ENCODE results near the gene MLANA.
"Not testable (repeated sequence)": the region's sequence is repeated elsewhere in the genome, so short reads cannot be mapped to it uniquely, and the experiment has no call there.

The MLANA gene

DNA sequence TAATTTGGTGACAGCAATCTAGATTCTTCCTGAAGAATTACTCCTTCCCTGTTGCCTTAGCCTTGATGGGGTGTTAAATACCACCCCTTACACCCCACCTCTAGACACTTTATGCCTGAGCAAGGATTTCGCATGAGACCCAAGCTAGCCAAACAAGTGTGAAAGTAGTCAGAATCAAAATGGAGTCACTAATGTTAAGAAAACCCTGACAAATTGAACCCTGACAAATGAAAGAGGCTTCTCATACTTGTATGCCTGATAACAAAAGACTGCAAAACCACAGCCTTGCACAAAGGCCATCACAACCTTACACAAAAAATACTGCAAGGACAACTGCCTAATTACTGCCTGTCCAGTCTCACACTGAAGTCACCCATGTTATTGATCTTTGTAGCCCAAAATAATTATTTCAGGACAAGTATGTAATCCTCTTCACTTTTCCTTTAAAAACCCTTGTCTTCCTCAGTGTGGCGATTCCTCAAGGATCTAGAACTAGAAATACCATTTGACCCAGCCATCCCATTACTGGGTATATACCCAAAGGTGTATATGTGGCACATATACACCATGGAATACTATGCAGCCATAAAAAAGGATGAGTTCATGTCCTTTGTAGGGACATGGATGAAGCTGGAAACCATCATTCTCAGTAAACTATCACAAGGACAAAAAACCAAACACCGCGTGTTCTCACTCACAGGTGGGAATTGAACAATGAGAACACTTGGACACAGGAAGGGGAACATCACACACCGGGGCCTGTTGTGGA is 8.3 kb upstream of the MLANA start:
- not testable (repeated sequence) for H3K27ac Mint-ChIP-seq, ATAC-seq, H3K36me3 Mint-ChIP-seq, H3K4me1 Mint-ChIP-seq, H3K27me3 Mint-ChIP-seq, H3K4me3 Mint-ChIP-seq, H3K9me3 Mint-ChIP-seq

DNA sequence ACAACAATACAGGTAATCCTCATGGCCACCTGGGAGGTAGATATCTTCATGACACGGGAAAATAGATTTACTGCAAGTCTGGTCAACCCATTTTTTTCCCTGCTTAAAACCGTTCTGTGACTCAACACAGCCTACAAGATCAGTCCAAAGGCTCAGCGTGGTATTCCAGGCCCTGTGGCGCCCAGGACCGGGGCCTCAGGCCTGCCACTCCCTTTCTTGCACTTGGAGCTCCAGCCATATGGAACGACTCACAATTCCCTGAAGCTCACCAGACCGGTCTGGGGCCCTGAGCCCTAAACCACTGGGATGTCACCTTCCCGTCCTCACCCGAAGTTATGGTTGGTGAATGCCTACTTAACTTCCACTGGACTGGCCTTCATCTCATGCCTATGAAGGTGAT is 6.5 kb upstream of the MLANA start:
- no peaks in the 10 kb centered on the region for H3K4me1 Mint-ChIP-seq
- no peak overlapping the region for H3K4me3 Mint-ChIP-seq
- no peak for ATAC-seq
- no peaks in the 10 kb centered on the region for H3K9me3 Mint-ChIP-seq
- peaks cover 7% of the 10 kb centered on the region for H3K36me3 Mint-ChIP-seq
- H3K27me3 Mint-ChIP-seq: no peaks in the 10 kb centered on the region
- H3K27ac Mint-ChIP-seq: no peak overlapping the region

DNA sequence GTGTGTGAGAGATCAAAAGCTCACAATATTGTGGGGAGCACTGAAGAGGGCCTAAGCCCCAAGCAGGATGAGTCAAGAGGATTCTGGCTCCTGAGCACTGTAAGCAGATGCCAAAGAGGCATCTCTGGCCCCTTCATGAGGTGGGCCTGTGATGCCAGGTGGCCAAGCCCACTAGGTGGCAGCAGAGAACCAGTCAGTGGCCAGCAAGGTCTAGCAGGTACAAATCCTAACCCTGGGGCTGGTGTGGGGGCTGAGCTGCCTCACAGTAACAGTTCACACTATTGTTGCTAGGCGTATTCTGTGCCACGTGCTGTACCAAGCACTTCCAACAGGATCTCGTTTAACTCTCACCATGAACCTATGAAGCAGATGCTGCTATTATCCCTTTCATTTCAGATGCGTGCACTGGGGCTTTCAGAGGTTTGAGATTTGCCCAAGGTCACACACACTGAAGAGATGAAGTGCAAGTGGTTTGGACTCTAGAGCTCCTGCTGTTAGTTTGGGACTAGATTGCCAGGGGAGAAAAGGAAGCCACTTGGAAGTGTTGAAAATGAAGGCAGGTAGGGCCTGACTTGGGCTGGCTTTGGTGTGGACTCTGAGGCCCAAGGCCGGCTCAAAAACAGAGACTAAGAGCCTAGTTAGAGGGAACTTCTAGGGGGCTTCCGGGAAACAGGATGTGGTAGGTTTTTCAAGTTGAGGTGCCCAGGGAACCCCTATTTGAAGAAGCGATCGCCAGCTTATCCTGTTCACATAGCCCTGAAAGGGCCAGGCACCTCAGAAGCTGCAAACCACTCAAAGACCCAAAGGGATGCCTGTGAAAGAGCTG is 4.4 kb upstream of the MLANA start:
- Mint-ChIP-seq H3K4me3 (no peak overlapping the region), H3K9me3 (no peaks in the 10 kb centered on the region), H3K4me1 (no peaks in the 10 kb centered on the region), H3K27ac (no peak overlapping the region), H3K27me3 (no peaks in the 10 kb centered on the region), H3K36me3 (peaks cover 4% of the 10 kb centered on the region)
- peak; percentile 90 for ATAC-seq

DNA sequence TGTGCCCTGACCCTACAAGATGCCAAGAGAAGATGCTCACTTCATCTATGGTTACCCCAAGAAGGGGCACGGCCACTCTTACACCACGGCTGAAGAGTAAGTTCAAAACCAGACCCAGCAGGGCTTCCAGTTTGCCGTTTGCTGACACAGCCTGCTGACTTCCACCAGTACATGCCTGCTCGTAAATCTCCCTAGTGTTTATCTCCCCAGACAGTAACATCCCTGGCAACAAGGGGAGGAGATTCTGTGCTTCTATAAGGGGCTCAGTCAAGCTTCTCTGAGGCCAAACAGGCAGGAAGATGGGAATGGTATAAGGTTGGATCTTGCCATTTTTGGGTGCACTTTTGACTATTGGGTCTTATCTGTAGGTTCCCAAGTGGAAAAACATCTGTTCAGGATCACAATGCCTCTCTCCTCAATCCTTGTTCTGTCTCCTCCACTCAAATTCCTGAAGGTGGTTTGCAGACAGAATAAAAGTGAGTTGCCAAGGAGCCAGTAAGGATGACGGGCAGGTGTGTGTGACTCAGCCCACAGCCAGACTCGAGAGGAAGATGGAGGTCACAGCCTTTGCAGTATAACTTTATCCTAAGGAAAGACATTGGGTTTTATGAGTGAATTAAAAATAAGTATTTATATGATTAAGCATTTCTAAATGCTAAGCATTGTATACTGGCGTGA is 1.9 kb downstream of the MLANA start:
- Mint-ChIP-seq H3K4me1 (no peaks in the 10 kb centered on the region), H3K9me3 (no peaks in the 10 kb centered on the region), H3K4me3 (no peak overlapping the region), H3K27ac (no peak overlapping the region), H3K36me3 (peaks cover 9% of the 10 kb centered on the region), H3K27me3 (no peaks in the 10 kb centered on the region)
- no peak for ATAC-seq

DNA sequence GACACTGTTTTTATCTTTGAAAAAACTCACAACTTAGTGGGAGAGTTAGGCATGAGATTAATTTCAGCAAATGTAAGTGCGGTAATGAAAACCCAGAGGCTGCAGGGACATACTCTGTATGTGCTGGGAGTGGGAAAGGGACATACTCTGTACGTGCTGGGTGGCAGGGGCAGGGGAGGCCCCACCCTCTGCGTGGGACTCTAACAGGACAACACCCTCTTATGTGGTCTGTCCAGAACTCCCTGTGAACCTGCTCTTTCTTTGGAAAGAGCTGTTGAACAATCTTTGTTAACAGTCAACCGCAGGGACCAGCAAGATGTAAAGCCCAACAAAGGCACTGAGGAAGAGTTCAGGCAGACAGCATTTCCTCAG is 2.4 kb downstream of the MLANA start:
- Mint-ChIP-seq H3K27ac (no peak overlapping the region), H3K9me3 (no peaks in the 10 kb centered on the region), H3K36me3 (peaks cover 11% of the 10 kb centered on the region), H3K4me1 (no peaks in the 10 kb centered on the region), H3K4me3 (no peak overlapping the region), H3K27me3 (no peaks in the 10 kb centered on the region)
- no peak for ATAC-seq

DNA sequence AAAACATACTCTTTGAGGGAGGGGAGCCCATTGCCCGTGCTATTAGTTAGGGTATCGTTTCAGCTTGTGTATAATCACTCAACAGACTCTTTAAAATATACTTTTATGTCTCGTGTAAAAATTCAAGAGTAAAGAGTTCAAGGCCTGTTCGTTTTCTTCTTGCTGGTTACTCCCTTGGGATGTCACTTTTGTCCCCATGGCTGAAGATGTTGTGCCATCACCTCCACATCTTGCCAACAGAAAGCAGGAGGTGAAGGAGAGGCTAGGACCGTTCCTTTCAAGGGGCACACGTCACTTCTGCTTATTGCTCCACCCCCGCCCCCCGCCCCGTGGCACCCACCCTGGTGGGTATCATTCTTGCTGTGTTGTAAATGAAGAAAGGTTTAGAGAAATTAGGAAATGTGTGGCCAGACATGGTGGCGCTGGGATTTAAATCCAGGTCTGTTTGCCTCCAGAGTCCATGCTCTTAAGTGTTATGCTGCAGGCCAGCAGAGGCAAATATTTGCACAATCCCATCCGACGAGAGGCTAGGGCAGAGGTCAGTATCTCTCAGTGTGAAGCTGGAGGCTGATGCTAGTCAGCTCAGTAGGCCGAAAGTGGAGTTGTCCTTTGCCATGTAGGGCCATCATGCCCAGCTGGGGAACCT is 3.0 kb downstream of the MLANA start:
- H3K9me3 Mint-ChIP-seq: no peaks in the 10 kb centered on the region
- ATAC-seq: no peak
- no peak overlapping the region for H3K4me3 Mint-ChIP-seq
- H3K27me3 Mint-ChIP-seq: no peaks in the 10 kb centered on the region
- H3K27ac Mint-ChIP-seq: no peak overlapping the region
- H3K36me3 Mint-ChIP-seq: peaks cover 17% of the 10 kb centered on the region
- no peaks in the 10 kb centered on the region for H3K4me1 Mint-ChIP-seq

DNA sequence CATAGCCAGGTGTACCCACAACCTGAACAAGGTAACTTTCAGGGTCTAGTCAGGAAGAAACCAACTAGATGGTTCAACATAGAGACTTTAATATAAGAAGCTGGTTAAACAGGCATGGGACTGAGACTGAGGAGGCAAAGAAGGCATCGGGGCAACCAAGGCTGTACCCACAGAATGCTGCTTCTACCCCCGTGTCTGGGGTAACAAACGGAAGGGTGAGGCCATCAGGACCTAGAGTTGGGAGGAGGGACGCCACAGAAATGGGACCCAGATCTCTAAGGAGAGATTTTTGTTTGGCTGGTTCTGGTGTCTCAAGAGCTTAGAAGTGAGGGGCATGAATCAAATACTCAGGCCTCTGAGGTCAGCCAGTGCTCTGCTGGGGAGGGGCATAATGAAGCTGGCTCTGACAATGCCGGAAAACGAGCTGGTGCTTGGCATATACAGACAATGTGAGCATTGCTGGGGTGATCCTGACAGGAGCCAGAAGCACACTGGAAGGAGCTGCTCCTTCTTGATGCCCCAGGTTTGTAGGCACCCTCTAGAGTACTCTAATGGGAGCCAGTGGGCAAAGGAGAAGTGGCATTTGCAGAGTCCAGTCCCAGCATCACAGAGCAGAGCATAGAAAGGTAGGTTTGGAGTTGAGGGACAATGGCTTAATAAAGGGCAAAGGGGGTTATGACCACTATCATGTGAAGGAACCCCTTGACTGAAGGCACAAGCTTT is 3.7 kb downstream of the MLANA start:
- Mint-ChIP-seq H3K9me3 (no peaks in the 10 kb centered on the region), H3K27ac (no peak overlapping the region), H3K27me3 (no peaks in the 10 kb centered on the region), H3K4me1 (no peaks in the 10 kb centered on the region), H3K36me3 (peaks cover 21% of the 10 kb centered on the region), H3K4me3 (no peak overlapping the region)
- ATAC-seq: no peak

DNA sequence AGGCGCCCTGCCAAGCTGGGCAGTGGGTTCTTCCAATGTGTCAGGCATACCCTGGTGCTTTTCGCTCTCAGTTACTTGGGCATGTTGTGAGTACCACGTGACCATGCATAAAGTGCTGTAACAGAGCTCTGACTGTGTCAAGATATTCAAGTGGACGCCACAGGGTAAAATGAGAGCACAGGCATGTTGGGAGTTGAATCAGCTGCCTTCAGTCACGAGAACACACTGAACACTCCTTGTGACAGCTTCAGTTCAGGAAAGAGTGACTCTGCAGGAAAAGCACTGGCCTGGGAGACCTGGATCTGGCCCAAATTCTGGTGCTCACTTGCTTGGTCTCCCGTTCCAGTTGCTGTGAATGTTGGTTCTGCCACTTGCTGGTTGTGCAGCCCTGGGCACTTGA is 5.1 kb downstream of the MLANA start:
- Mint-ChIP-seq H3K9me3 (no peaks in the 10 kb centered on the region), H3K4me1 (no peaks in the 10 kb centered on the region), H3K4me3 (no peak overlapping the region), H3K27ac (no peak overlapping the region), H3K27me3 (no peaks in the 10 kb centered on the region), H3K36me3 (peaks cover 24% of the 10 kb centered on the region)
- ATAC-seq: no peak

DNA sequence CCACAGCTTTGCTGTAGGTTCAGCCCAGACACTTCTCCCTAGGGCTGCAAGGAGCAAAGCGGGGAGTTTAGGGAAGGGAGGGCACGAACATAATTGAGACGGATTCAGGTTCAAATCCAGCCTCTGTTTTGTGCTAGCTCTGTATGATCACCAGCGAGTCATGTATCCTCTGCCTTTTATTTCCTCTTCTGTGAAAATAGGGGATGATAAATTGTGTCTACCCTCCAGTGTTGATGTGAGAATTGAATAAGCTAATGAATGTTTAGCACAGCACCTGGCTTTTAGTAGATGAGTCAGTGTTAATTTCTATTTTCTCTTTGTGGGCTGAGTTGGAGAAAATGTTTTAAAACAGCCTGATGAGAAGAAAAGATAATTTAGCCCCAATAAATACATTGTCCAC is 6.2 kb downstream of the MLANA start:
- H3K4me3 Mint-ChIP-seq: no peak overlapping the region
- ATAC-seq: no peak

DNA sequence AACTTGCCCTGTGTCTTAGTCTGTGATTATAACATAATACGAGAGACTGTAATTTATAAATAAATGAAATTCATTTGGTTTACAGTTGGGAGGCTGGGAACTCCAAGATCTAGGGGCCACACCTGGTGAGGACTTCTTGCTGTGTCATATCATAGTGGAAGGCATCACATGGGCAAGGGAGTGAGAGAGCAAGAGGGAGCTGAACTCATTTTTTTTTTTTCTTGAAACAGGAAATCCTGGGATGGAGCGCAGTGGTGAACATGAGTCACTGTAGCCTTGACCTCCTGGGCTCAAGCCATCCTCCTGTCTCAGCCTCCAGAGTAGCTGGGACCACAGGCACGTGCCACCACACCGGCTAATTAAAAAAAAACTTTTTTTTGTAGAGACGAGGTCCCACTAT is 7.2 kb downstream of the MLANA start:
- Mint-ChIP-seq H3K27ac (no peak overlapping the region), H3K4me3 (no peak overlapping the region), H3K36me3 (peaks cover 32% of the 10 kb centered on the region), H3K27me3 (no peaks in the 10 kb centered on the region), H3K4me1 (no peaks in the 10 kb centered on the region), H3K9me3 (no peaks in the 10 kb centered on the region)
- no peak for ATAC-seq

More for the DNA sequence above, 6.2 kb downstream of the MLANA start:
- no peaks in the 10 kb centered on the region for H3K9me3 Mint-ChIP-seq
- no peaks in the 10 kb centered on the region for H3K4me1 Mint-ChIP-seq
- H3K27me3 Mint-ChIP-seq: no peaks in the 10 kb centered on the region
- no peak overlapping the region for H3K27ac Mint-ChIP-seq
- peaks cover 26% of the 10 kb centered on the region for H3K36me3 Mint-ChIP-seq

DNA sequence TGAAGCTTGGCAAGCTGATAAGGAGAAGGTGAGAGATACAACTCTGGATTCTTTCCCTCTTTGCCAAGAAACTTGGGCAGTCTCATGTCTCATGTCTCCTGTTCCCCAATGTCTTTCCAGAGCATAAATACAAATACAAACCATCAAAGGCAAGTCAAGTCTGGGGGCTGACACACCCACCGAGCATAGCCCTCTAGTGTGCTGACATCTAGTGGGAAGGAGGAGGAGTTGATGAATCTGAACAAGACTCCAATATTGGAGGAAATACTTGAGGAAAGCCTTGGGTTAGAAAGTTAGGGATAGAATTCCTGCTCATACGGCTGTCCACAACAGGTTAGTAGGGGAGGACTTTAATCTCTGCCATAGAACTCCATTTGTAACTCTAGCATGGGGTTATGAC is 8.6 kb downstream of the MLANA start:
- Mint-ChIP-seq H3K27me3 (no peaks in the 10 kb centered on the region), H3K9me3 (no peaks in the 10 kb centered on the region), H3K36me3 (peaks cover 43% of the 10 kb centered on the region), H3K4me1 (no peaks in the 10 kb centered on the region), H3K4me3 (no peak overlapping the region), H3K27ac (no peak overlapping the region)
- no peak for ATAC-seq

DNA sequence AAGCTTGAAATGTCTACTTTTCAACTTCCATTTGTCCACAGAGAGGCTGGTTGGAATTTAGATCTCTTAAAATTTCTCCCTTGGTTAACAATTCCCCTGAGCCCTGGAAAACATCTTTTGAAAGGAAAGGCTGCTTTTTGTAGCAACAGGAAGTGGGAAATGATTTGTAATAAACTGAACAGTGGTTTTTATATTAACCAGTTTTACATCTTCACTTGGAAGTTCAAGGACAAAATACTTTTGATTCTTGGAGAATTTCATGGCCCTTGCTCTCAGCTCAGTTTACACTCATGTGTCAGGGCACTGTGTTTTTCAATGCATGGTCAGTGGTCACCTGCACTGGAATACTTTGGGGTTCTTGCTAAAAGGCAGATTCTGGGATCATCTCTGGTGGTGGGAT is 9.9 kb downstream of the MLANA start:
- Mint-ChIP-seq H3K9me3 (no peaks in the 10 kb centered on the region), H3K4me1 (no peaks in the 10 kb centered on the region), H3K27me3 (no peaks in the 10 kb centered on the region), H3K27ac (no peak overlapping the region), H3K36me3 (peaks cover 55% of the 10 kb centered on the region), H3K4me3 (no peak overlapping the region)
- no peak for ATAC-seq

DNA sequence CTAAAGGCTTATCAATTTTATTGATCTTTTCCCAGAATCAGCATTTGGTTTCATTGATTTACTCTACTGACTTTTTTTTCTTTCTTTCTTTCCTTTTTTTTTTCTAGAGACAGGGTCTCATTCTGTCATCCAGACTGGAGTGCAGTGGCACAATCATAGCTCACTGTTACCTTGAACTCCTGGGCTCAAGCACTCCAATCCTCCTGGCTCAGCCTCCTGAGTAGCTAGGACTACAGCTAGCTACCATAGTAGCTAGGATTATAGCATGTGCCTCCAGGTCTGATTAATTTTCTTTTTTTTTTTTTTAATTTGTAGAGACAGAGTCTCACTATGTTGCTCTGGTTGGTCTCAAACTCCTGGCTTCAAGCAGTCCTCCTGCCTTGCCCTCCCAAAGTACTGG is 11.7 kb downstream of the MLANA start:
- H3K27me3 Mint-ChIP-seq: no peaks in the 10 kb centered on the region

DNA sequence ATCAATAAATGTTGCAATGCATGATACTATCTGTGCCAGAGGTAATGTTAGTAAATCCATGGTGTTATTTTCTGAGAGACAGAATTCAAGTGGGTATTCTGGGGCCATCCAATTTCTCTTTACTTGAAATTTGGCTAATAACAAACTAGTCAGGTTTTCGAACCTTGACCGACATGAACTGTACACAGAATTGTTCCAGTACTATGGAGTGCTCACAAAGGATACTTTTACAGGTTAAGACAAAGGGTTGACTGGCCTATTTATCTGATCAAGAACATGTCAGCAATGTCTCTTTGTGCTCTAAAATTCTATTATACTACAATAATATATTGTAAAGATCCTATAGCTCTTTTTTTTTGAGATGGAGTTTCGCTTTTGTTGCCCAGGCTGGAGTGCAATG is 18.2 kb downstream of the MLANA start:
- no peak overlapping the region for H3K4me3 Mint-ChIP-seq
- no peak for ATAC-seq
- H3K4me1 Mint-ChIP-seq: no peaks in the 10 kb centered on the region
- H3K27ac Mint-ChIP-seq: no peak overlapping the region
- H3K27me3 Mint-ChIP-seq: no peaks in the 10 kb centered on the region
- H3K36me3 Mint-ChIP-seq: peaks cover 30% of the 10 kb centered on the region
- no peaks in the 10 kb centered on the region for H3K9me3 Mint-ChIP-seq

More for the DNA sequence above, 11.7 kb downstream of the MLANA start:
- H3K27ac Mint-ChIP-seq: peak overlapping the region; percentile 11
- peaks cover 56% of the 10 kb centered on the region for H3K36me3 Mint-ChIP-seq
- no peak for ATAC-seq
- no peak overlapping the region for H3K4me3 Mint-ChIP-seq
- H3K9me3 Mint-ChIP-seq: no peaks in the 10 kb centered on the region
- H3K4me1 Mint-ChIP-seq: no peaks in the 10 kb centered on the region

DNA sequence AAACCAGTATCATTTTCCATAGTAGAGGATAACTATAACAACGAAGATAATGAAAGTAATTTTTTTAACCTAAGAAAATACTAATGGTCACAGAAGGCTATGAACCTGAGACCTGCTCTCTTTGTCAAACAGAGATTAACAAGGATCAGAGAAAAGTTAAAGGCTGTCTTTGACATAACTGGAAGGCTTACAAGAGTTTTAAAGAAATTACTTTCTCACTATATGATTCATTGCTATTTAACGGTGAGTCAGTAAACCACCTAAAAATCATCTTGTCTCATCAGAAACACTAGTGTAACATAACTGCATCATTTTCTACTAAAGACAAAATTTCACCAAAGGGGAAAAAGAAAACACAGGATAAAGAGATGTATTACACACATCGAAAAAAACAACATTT is 19.3 kb downstream of the MLANA start:
- Mint-ChIP-seq H3K4me3 (no peak overlapping the region), H3K36me3 (peaks cover 22% of the 10 kb centered on the region), H3K4me1 (no peaks in the 10 kb centered on the region), H3K27ac (no peak overlapping the region), H3K9me3 (no peaks in the 10 kb centered on the region), H3K27me3 (no peaks in the 10 kb centered on the region)
- ATAC-seq: no peak
